DOHH2 (cell line): Measurements from ENCODE around the gene FOXRED2.

Source experiments
- H3F3A ChIP-seq: fragments of 200-600 bp; sonication (generic), shearing (Covaris generic); 2 replicates; pipeline ENCODE4 v1.6.0; 2016; ENCODE audit warnings: antibody characterized with exemption, mild to moderate bottlenecking; ENCODE audit not compliant: control insufficient read depth, insufficient read depth
- H3K27ac ChIP-seq: fragments of 200-600 bp; sonication (generic); 2 replicates; pipeline ENCODE4 v1.5.1; 2014; ENCODE audit warnings: low read depth, mild to moderate bottlenecking, low read length, moderate library complexity
- H3K27me3 ChIP-seq: fragments of 200-600 bp; sonication (generic); 2 replicates; pipeline ENCODE4 v1.6.1; 2014; ENCODE audit warnings: mild to moderate bottlenecking, low read length, mixed read lengths; ENCODE audit not compliant: control insufficient read depth
- H3K36me3 ChIP-seq: fragments of 200-600 bp; sonication (generic); 2 replicates; pipeline ENCODE4 v1.6.1; 2014; ENCODE audit warnings: mild to moderate bottlenecking, low read length, moderate library complexity, mixed read lengths; ENCODE audit not compliant: control insufficient read depth
- H3K4me1 ChIP-seq: fragments of 200-600 bp; sonication (generic); 2 replicates; pipeline ENCODE4 v1.6.1; 2014; ENCODE audit warnings: mild to moderate bottlenecking, low read length, mixed read lengths; ENCODE audit not compliant: control insufficient read depth
- H3K4me2 ChIP-seq: fragments of 200-600 bp; sonication (generic); 2 replicates; pipeline ENCODE4 v1.6.0; 2014; ENCODE audit warnings: mild to moderate bottlenecking, low read length, moderate library complexity
- H3K4me3 ChIP-seq: fragments of 200-600 bp; sonication (generic); 2 replicates; pipeline ENCODE4 v1.5.1; 2014; ENCODE audit warnings: mild to moderate bottlenecking, low read length, mixed read lengths
- H3K79me2 ChIP-seq: fragments of 200-600 bp; sonication (generic); 2 replicates; pipeline ENCODE4 v1.6.1; 2014; ENCODE audit warnings: mild to moderate bottlenecking, low read length, mixed read lengths; ENCODE audit not compliant: control insufficient read depth
- H3K9me2 ChIP-seq: fragments of 200-600 bp; sonication (generic); replicated peaks from 2 replicates; pipeline ENCODE4 v1.6.1; 2014; ENCODE audit warnings: mild to moderate bottlenecking, low read length, mixed read lengths; ENCODE audit not compliant: control insufficient read depth
- H3K9me3 ChIP-seq: fragments of 200-600 bp; sonication (generic); 2 replicates; pipeline ENCODE4 v1.6.1; 2014; ENCODE audit warnings: antibody characterized with exemption, low read length, mixed read lengths; ENCODE audit not compliant: control insufficient read depth, insufficient read depth
- H4K20me1 ChIP-seq: fragments of 200-600 bp; sonication (generic); 2 replicates; pipeline ENCODE4 v1.6.0; 2014; ENCODE audit warnings: low read depth, mild to moderate bottlenecking, antibody characterized with exemption, low read length, moderate library complexity; ENCODE audit not compliant: control insufficient read depth, insufficient read depth
- CTCF ChIP-seq: fragments of 200-600 bp; sonication (generic); IDR thresholded peaks from one replicate; pipeline ENCODE4 v1.5.1; 2014; ENCODE audit warnings: antibody characterized with exemption, mild to moderate bottlenecking, low read depth, low read length; ENCODE audit not compliant: poor library complexity, severe bottlenecking
- EZH2phosphoT487 ChIP-seq: fragments of 200-600 bp; sonication (generic); IDR thresholded peaks from 2 replicates; pipeline ENCODE4 v1.6.1; 2017; ENCODE audit warnings: borderline replicate concordance, mild to moderate bottlenecking, antibody characterized with exemption, low read length, moderate library complexity, mixed read lengths

Gene FOXRED2

DNA sequence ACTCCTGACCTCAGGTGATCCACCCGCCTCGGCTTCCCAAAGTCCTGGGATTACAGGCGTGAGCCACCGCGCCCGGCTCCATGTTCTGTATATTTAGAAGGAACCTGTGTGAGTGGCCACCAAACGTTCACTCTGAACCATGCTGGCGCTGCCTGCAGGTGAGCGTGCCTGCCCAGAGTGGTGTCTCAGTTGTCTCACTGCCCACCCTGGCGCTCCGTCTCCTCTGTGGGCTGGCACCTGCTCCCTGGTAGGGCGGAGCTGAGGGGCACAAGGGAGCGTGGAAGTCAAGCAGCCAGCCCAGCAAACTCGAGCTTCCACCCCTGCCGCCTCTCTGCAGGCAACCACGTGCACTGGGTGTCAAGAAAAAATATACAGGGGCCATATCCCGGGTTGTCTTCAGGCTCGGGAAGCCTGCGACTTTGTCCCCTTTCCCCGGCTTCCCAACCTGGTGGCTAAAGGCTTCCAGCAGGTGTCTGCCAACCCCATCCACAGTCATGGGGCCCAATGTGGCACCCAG lies 42.1 kb downstream of the FOXRED2 start:
- Histone ChIP-seq H3K4me1 (no peaks in the 10 kb centered on the region), H3K79me2 (no peaks in the 10 kb centered on the region), H3K9me2 (no peaks in the 10 kb centered on the region), H3K9me3 (no peaks in the 10 kb centered on the region), H4K20me1 (no peaks in the 10 kb centered on the region), H3K27ac (no peak overlapping the region), H3K4me2 (no peak overlapping the region), H3F3A (no peaks in the 10 kb centered on the region), H3K4me3 (no peak overlapping the region), H3K27me3 (no peaks in the 10 kb centered on the region), H3K36me3 (peaks cover 22% of the 10 kb centered on the region)
- TF ChIP-seq EZH2phosphoT487 (no peak), CTCF (no peak)

DNA sequence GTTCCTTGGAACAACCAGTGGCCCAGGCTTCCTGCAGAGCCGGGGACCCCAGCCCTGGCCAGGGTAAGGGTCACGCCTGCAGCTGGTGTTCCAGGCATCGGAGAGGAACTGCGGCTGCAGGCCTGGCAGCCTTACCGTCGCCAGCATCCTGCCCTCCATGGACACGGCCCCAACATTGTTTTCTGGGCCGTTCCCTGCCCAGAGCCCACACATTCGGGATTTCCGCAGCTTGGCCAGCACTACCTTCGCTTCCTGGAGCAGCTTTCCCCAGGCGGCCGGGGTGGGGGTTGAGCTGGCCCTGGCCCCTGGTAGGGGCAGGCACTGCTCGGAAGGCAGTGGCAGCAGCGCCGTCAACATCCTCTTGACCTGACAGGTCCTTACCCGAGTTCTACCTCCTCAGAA lies 43.1 kb downstream of the FOXRED2 start:
- Histone ChIP-seq H3K9me2 (no peaks in the 10 kb centered on the region), H3K4me2 (no peak overlapping the region), H3F3A (no peaks in the 10 kb centered on the region), H3K4me3 (no peak overlapping the region), H3K27ac (no peak overlapping the region), H3K36me3 (peaks cover 16% of the 10 kb centered on the region), H3K27me3 (no peaks in the 10 kb centered on the region), H4K20me1 (no peaks in the 10 kb centered on the region), H3K4me1 (no peaks in the 10 kb centered on the region), H3K79me2 (no peaks in the 10 kb centered on the region), H3K9me3 (no peaks in the 10 kb centered on the region)
- TF ChIP-seq EZH2phosphoT487 (no peak), CTCF (no peak)

GRCh38 chr22:36461665-36462649 lies 44.9 kb downstream of the FOXRED2 start:
- Histone ChIP-seq H4K20me1 (no peaks in the 10 kb centered on the region), H3F3A (no peaks in the 10 kb centered on the region), H3K27ac (no peak overlapping the region), H3K27me3 (no peaks in the 10 kb centered on the region), H3K79me2 (no peaks in the 10 kb centered on the region), H3K9me2 (no peaks in the 10 kb centered on the region), H3K4me3 (no peak overlapping the region), H3K4me2 (no peak overlapping the region), H3K4me1 (no peaks in the 10 kb centered on the region), H3K36me3 (peaks cover 6% of the 10 kb centered on the region; the same call in 1 of the 2 replicates), H3K9me3 (no peaks in the 10 kb centered on the region)
- TF ChIP-seq EZH2phosphoT487 (no peak), CTCF (no peak)
